NCI-H345 (cell line): ENCODE results near the gene ARVCF.

Source experiments
- DNase-seq: peaks from one replicate; lab custom pipeline; 2025; lab: John Stamatoyannopoulos, UW

The ARVCF gene

DNA sequence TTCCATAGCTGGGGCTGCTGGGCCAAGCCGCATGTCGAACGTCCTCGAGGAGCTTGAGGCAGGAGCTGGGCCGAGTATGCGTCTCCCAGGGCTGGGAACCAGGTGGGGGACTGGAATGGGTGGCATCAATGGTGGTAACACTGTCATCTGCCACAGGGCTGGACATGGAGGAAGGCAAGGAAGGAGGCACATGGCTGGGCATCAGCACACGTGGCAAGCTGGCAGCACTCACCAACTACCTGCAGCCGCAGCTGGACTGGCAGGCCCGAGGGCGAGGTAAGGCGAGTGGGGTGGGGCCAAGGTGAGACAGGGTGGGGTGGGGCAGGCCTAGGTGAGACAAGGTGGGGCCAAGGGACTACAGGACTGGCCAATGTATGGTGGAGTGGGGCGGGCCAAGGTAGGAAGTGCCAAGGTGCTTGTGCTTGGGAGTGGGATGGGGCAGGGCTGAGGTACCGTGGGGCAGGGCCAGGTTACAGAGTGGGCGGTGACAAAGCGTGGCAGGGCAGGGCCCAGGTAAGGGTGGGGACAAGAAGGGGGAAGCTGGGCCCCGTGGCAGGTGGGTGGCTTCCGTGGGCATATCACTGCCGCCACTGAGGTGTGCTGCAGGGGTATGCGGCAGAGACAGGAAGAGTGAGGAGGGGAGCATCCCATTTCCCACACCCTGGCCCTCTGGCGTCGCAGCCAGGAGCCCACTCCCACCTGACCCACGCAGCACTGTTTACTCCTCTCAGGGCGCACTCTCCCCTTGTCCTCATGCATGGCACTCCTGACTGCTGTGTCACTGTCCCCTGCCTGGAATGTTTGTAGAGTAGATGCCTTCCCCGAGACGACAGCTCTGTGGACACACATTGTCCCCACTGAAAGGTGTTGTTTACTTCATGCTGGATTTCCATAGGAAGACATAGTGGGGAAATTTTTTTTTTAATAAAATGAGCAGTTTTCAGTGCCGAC is 36.0 kb upstream of the ARVCF start:
- DNase-seq: no peak

DNA sequence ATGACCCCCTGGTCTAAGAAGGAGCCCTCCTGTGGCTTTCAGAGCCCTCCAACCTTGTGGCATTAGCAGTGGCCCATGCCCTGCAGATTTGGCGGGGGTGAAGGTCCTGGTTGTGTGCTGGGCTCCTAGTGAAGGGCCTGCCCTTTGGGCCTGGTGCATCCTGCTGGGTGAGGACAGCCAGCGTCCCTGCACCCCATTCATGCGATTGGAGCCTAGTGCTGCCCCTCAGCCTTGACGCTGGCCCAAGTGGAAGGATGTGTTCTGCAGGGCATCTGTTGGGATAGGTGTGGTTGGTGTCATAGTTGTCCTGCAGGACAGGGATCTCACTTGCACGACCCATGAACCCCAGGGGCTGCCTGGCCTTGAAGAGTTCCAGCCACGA is 35.3 kb upstream of the ARVCF start:
- no peak for DNase-seq

DNA sequence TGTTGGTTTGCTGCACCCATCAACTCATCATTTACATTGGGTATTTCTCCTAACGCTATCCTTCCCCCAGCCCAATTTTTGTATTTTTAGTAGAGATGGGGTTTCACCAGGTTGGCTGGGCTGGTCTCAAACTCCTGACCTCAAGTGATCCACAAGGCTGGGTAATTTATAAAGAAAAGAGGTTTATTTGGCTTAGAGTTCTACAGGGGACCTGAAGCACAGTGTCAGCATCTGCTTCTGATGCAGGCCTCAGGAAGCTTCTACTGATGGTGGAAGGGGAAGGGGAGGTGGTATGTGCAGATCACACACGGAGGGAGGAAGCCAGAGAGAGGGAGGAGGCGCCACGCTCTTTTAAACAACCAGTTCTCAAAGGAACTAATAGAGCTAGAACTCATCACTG is 30.1 kb upstream of the ARVCF start:
- DNase-seq: no peak

DNA sequence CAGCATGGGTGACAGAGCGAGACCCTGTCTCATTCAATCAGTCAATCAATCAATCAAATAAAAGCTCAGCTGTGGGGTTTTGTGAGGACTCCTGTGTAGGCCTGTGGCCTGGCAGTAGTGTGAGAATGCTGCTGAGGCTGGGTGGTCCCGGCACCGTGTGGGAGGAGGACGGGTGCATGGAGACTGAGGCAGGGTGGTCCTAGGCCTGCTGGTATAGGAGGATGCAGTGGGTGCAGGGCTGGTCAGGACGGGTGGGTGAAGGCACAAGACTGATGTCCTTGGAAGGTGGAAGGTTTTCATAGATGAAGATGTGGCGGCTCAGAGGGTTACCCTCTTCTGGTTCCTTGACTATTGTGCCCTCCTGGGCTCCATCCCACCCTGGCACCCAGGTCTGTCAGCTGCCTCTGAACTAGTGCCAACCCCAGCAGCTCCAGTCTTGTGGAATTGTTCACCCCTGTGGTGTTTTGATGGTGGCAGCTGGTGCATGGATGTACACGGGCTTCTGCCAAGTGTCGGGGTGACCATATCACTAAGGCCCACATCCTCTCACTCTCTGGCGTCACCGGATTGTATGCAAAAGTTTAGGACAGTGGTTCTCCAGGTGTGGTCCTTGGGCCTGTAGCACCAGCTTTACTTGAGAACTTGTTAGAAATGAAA is 28.0 kb upstream of the ARVCF start:
- no peak for DNase-seq

DNA sequence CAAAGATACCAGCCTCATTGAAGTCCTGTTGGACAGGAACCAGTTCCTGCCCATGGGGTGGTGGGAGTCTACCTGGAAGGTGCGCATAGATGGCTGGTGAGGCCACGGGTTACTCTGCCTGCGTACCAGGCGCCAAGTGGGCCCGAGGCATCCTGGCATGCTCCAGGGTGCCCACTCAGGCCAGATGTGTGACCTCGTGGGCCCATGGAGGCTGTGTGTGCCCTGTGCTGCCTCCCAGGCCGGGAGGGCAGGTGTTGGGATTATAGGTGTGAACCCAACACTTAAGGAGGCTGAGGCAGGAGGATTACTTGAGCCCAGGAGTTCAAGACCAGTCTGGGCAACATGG is 27.3 kb upstream of the ARVCF start:
- DNase-seq: no peak

DNA sequence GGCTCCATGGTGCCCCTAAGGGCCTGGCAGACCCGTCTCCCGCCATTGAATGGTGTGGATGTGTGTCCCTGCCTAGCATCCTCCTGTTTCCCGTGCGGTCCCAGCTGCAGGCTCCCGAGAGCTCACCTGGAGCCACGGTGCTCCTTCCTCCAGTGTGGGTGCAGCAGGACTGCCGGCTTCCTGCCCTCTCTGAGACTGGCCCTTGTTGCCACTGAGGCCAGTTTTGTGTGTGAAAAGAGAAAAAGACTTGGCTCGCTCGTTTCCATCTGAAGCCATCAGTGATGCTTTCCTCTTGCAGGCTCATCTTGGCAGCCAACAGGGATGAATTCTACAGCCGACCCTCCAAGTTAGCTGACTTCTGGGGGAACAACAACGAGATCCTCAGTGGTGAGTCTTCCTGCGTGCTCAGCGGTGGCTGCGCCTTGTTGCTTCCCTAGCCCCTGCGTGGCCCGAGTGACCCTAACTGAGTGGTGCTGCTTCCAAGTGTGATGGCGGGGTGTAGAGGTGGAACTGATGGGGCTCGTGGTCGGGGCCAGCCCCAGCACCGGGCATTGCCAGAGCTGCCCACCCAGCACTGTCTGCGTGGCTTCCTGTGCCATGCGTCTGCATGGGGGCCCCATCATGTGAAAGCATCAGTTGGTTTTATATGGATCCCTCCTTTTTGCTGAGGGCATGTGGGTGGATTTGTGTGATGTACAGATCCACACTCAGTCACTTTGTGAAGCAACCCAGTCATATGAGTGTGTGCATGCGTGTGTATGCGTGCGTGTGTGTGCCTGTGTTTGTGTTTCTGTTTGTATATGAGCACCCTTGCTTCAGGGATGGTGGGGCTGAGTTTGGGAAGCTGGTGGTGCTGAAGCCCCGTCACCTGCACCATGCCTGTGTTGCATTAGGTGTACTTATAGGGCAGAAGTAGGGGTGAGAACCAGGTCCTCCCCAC is 26.7 kb upstream of the ARVCF start:
- no peak for DNase-seq

DNA sequence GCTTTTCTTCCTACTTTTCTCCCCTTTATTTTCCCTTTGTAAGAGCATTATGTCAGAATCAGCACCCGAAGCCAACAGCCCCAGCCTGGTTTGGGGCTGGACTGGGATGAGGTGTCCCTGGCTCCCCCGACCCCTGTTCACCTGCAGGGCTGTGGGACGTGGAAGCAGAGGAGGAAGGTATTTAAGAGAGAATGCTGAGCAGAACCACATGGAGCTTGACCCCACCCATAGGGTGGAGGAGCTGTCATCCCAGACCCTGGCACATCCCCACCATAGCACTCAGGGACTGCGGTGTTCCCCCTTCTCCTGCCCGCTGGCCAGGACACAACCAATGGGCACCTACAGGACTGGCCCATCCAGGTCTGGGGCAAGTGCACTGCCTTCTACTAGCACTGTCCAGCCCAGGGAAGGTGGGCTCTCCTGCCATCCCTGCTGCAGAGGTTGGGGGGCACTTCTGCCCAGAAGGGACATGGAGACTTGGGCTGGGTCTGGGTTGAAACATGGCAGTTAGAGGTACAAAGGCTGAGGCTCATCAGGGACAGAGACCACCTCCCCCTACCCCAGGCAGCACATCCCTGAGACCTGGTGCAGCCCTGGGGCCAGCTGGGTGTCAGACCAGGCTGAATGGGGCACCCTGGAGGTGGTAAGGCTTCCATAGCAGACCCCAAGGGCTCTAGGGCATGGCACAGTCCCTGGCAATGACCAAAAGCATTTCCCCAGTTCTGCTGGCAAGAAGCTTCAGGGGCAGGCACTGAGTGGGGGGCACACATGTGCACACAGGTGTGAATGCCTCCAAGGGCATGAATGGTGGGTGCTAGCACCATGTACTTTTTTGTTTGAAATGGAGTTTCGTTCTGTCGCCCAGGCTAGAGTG is 23.9 kb upstream of the ARVCF start:
- DNase-seq: no peak

DNA sequence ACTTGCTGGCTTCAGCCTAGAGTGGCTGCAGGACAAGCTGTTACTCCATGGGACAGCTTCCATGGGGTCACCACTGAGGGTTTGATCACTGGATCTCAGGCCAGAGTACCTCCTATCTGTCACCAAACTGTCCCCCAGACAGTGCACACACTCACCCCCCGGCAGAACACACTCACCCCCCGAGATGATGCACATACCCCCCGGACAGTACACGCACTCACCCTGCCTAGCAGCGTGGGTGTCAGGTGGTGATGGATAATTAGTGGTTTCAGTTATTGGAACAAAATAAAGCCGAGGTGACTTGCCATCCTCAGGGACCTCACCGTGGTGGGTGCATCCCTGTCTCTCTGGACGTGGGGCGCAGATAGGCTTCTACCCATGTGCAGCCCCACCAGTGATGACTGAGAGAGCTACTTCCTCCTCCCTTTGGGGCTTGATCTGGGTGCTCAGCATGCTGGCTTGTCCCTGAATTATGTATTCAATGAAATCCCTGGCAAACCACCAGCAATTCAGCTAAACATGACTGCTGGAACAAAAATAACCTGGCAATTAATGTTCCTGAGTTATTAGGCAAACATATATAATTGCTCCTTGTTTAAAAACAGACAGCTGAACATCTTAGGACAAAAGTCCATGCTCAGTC is 23.2 kb upstream of the ARVCF start:
- DNase-seq: no peak

DNA sequence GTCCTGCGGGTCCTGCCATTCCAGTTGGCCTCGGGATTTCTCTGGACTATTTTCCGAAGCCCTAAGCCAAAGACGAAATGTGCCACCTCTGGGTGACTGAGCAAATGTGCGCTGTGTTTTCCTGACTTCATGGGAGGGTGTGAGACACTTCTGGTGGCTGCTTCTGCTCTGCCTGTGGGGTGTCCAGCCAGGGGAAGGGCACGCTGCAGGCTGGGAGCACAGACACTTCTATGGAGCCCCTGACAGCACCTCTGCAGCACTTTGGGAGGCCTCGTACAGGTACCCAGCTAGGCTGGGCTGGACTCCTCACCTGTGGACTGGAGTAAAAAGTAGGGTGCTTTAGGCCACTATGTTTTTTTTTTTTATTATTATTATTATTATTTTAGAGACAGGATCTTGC is 22.0 kb upstream of the ARVCF start:
- no peak for DNase-seq

DNA sequence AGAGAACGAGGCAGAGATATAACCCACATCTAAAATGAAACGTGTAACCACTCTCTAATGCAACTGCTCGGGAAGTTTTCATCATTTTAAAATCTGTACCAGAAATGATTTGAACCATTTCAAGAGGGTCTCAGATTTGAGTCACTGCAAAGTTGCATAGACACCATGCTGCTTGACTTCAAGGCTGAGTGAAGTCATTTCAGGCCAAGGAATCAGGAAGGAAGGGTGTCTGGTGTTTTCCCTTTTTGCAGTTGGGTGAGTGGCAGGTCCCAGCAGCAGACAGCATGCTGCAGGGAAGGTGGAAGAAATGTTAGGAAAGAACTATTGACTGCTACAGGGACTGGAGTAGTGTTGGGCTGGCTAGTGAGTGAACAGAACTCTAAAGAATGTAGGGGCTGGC is 20.8 kb upstream of the ARVCF start:
- no peak for DNase-seq

DNA sequence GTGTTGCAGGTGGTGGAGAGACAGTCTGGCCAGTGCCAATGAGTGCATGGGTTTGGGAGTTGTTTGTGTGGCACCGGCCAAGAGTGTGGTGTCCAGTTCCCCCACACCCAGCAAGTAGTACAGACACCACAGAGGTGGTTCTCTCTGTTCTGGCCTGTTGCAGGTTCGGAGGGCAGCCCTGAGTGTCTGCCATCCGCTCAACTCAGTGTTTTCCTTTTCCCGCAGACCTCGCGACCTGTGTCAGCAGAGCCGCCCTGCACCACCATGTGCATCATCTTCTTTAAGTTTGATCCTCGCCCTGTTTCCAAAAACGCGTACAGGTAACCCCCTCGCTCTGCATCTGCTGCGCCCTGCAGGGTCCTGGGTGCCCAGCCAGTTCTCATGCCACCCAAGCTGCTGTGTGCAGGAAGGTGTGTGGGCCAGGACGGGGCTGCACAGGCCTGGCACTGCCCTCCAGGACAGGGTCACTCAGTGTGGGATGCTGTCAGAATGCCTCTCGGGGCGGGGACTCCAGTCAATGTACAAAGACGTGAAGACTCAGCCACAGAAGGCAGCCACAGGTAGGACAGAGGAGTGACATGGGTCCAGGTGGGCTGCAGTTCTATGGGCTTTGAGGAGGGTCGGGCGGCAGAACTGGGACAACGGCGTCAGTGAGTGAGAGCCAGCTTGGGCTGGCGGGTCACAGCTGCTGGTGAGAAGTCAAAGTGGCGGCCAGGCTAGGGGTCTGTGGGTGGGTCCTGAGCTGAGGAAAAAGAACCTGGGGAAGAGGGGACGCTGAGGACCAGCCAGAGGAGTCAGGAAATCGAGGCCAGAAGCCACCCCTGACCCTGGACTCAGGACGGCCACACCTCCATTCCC is 20.1 kb upstream of the ARVCF start:
- no peak for DNase-seq

DNA sequence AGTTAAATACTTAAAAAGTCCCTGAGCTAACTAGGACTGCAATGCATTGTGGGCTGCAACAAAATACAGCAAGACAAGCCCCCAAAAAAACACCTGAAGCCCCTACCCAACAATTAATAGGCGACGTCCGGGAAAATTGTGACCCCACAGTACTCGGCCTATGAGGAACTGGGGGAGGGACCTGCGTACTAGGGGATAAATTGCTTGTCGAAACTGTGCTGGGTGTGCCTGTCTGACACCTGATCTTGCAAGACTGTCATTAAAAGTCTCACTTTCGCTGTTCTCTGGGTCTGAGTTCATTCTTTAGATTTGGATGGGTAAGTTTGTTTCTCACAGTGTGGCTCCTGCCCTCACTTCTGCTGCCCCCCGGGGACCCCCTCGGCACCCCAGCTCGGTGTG is 19.5 kb upstream of the ARVCF start:
- DNase-seq: no peak

DNA sequence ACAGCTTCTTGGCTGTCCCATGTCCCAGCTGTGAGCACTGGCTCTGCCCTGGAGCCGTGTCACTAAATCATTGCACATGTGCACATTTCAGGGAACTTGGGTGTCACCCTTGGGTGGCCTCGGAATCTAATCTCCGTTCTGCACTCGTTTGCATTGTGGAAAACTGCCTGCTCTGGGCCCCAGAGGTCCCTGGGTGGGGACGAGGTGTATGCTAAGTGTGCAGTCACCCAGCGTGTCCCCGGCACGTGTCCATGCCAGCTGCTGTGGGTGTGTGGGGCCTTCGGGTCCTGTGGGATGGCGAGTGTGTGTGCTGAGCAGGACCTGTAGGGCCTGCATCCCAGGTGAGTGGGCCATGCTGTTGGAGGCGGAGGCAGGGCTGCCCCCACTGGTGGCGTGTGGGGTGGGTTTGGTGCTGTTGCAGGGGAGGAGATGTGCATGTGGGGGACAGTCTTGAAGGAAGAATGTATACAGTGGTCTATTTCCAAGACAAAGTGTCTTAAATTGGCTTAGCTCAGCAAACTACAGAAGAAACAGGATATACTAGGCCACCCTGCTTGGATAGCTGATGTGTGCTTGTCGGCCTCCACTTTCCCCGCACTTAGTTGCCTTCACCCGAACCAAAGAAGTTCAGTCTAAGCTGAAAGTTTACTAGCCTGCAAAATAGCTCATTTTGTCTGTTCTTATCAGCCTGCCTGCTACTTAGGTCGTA is 18.9 kb upstream of the ARVCF start:
- no peak for DNase-seq

DNA sequence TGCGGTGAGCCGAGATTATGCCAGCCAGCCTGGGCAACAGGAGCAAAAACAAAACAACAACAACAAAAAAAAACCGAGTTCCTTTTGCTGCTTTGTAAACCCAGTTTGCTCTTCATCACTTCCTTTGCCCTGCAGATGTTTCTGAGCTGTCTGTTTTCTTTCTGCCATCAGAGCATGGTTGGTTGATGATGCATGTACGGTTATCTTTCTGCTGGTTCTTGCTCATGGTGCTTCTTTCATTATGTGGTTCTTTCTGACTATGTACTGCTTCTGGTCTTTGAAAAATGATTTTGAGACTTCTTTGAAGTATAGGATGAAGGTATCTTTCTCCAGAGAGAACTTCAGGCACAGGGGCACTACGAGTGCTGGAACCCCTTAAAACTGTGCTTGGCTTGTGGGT is 17.5 kb upstream of the ARVCF start:
- no peak for DNase-seq

DNA sequence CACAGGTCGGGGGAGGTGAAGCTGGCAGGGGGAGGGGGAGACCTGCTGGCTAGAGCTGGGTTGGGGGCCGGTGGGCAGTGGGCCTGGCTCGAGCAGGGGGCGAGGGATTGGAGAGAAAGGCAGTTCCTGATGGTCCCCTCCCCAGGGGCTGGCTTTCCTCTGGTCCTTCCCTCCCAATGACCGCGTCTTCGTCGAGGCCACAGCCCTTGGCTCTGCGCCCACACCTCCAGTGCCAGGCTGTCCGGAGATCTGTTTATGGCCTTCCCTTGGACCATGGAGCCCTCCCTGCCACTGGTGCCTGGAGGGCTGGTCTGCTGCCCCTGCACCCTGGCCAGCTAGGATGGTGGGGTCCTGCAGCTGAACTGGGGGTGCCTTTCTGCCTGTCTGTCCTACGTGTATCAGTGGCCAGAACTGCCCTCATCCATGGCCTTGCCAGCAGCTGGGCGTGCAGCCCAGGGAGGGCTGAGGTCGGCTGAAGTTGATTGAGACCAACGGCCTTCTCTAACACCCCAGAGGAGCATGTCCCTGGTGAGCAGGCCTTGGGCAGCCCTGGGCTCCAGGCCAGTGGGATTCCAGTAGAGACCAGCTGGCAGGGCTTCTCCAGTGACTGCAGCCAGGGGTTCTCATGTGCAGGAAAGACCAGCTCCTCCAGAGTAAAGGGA is 16.6 kb upstream of the ARVCF start:
- DNase-seq: no peak

DNA sequence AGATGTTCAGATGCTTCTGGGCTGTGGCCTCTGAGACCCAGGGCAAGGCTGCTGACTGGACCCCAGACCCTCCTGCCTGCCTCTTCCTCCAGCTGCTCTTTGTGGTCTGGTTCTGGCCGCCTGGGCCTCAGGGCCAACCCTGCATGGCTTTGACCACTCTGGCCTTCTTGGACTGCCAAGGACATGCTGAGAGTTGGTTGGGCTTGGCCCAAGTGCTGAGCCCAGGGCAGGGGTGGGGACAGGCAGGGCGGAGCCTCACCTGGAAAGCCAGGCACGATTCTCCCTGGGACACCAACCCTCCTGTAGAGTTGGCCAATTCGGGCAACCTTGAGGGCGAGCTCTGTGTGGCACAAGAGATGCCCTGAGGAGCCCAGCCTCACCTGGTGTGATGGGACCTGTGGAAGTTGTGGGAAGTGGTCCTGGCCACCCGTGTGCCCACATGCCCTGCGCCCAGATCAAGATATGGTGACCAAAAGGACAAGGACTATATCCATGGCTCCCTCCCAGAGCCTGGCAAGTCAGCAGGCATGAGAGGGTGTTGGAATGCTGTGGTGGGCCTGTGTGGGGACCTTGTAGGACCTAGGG is 15.9 kb upstream of the ARVCF start:
- no peak for DNase-seq

DNA sequence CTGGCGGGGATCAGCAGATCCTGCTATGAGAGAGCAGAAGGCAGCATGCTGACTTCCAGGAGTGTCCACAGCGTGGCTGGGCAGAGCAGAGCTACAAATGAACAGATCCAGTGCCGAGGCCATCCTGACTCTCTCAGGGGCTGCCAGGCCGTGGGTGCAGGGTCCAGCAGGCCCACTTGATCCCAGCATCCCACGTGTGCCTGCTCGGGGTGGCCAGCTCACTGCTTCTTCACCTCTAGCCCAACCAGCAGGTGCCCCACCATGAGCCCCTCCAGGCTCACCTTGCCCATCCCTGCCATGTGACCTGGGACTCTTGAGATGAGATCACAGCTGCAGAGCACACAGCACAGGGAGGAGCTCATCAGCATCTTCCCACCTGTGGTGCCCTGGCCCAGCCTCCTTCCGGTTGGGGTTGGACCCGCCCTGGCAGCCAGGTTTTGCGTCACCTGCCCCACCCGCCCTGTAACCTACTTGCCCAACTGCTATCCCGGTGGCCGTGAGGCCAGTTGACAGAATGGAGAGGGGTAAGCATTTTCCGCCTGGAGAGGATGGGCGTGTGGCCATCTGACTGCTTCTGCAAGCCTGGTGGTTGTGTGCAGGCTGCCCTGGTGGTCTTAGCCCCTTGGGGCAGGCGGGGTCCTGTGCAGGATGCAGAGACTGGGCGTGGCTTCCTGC is 15.2 kb upstream of the ARVCF start:
- peak; percentile 14 for DNase-seq
